ENCODE measurements around the gene PTPRN2. TPM values are rescaled to one million over a fixed set of nuclear protein-coding genes. Genes with fewer than 3 reads are reported as not detected.
A peak's percentile ranks its signal among the peaks of the same experiment; 100 is the strongest.

PTPRN2 gene
- total and polyA plus RNA-seq, 3 experiments from 2014 or later: 0.33 to 1.2 (median 0.42) TPM

- no peaks in the 10 kb centered on the region for H3K36me3 Mint-ChIP-seq
- ChIA-PET POLR2A (interaction anchor here (0.7 to 0.9 kb wide), 2 partner anchors 14 to 22 kb away, joined by 3 to 4 read pairs; no protein-coding TSS in a partner anchor), CTCF (interaction anchor here (1.6 kb wide), 2 partner anchors 8 to 110 kb away, joined by 3 to 5 read pairs; no protein-coding TSS in a partner anchor)
- no peaks in the 10 kb centered on the region for H3K27me3 ChIP-seq (ENCODE audit: insufficient read depth, low read length, poor library complexity, severe bottlenecking)
- H3K9me3 ChIP-seq (ENCODE audit: low read length): no peaks in the 10 kb centered on the region
- no peaks in the 10 kb centered on the region for H3K36me3 ChIP-seq (ENCODE audit: insufficient read depth, low read length)
- H3K9me3 Mint-ChIP-seq: peaks cover 0 to 2% (median 0%) of the 10 kb centered on the region in 5 donors
- peak overlapping the region in 6 of 7 donors; percentile 41 to 93 (median 67) for H3K4me3 Mint-ChIP-seq
- H3K4me1 Mint-ChIP-seq: peaks cover 11 to 17% (median 13%) of the 10 kb centered on the region in 3 donors
- no peak overlapping the region for H3K27ac ChIP-seq (ENCODE audit: low read depth, low read length)
- no peaks in the 10 kb centered on the region for H3K27me3 Mint-ChIP-seq
- peak overlapping the region; percentile 71 for H3K4me3 ChIP-seq (ENCODE audit: low read length)
- H3K27ac Mint-ChIP-seq: peak overlapping the region in 2 of 8 donors; percentile 8 to 32
- peaks cover 6% of the 10 kb centered on the region for H3K4me1 ChIP-seq (ENCODE audit: insufficient read depth, low read length)
- no peak for DNase-seq
These were observed 973.9 kb downstream of the PTPRN2 start for GRCh38 chr7:157613575-157614322.

GRCh38 chr7:157612664-157613561 lies 974.7 kb downstream of the PTPRN2 start:
- ChIA-PET CTCF (interaction anchor here (1.1 to 1.6 kb wide), 5 partner anchors 9 to 218 kb away, joined by 3 to 5 read pairs (median 3); no protein-coding TSS in a partner anchor), POLR2A (interaction anchor here (0.9 kb wide), 1 partner anchor 13 kb away, joined by 3 read pairs; no protein-coding TSS in a partner anchor)
- DNase-seq: peak; percentile 35 to 81 (median 70)
- no peaks in the 10 kb centered on the region for H3K27me3 Mint-ChIP-seq
- Histone ChIP-seq H3K9me3 (ENCODE audit: low read length) (no peaks in the 10 kb centered on the region), H3K27me3 (ENCODE audit: insufficient read depth, low read length, poor library complexity, severe bottlenecking) (no peaks in the 10 kb centered on the region), H3K4me1 (ENCODE audit: insufficient read depth, low read length) (peaks cover 6% of the 10 kb centered on the region), H3K4me3 (ENCODE audit: low read length) (peak overlapping the region; percentile 71), H3K36me3 (ENCODE audit: insufficient read depth, low read length) (no peaks in the 10 kb centered on the region), H3K27ac (ENCODE audit: low read depth, low read length) (peak overlapping the region; percentile 12)
- peak overlapping the region; percentile 83 to 93 (median 87) for H3K4me3 Mint-ChIP-seq
- no peaks in the 10 kb centered on the region for H3K36me3 Mint-ChIP-seq
- H3K9me3 Mint-ChIP-seq: peaks cover 0 to 2% (median 0%) of the 10 kb centered on the region in 5 donors
- peaks cover 11 to 17% (median 13%) of the 10 kb centered on the region in 3 donors for H3K4me1 Mint-ChIP-seq
- H3K27ac Mint-ChIP-seq: peak overlapping the region; percentile 33 to 93 (median 78)

GRCh38 chr7:157612009-157612663 lies 975.5 kb downstream of the PTPRN2 start:
- H3K4me3 Mint-ChIP-seq: peak overlapping the region; percentile 83 to 93 (median 87)
- DNase-seq: no peak
- no peak overlapping the region for H3K27ac ChIP-seq (ENCODE audit: low read depth, low read length)
- H3K9me3 ChIP-seq (ENCODE audit: low read length): no peaks in the 10 kb centered on the region
- H3K4me3 ChIP-seq (ENCODE audit: low read length): peak overlapping the region; percentile 71
- H3K4me1 Mint-ChIP-seq: peaks cover 11 to 17% (median 13%) of the 10 kb centered on the region in 3 donors
- no peaks in the 10 kb centered on the region for H3K27me3 Mint-ChIP-seq
- H3K9me3 Mint-ChIP-seq: peaks cover 0 to 2% (median 0%) of the 10 kb centered on the region in 5 donors
- H3K27ac Mint-ChIP-seq: peak overlapping the region; percentile 64 to 93 (median 79)
- CTCF ChIA-PET: interaction anchor here (1.1 to 1.6 kb wide), 4 partner anchors 10 to 217 kb away, joined by 3 to 5 read pairs (median 3); no protein-coding TSS in a partner anchor
- POLR2A ChIA-PET: no interaction called here
- no peaks in the 10 kb centered on the region for H3K36me3 Mint-ChIP-seq
- no peaks in the 10 kb centered on the region for H3K36me3 ChIP-seq (ENCODE audit: insufficient read depth, low read length)
- no peaks in the 10 kb centered on the region for H3K27me3 ChIP-seq (ENCODE audit: insufficient read depth, low read length, poor library complexity, severe bottlenecking)
- peaks cover 6% of the 10 kb centered on the region for H3K4me1 ChIP-seq (ENCODE audit: insufficient read depth, low read length)

- Mint-ChIP-seq H3K27me3 (no peaks in the 10 kb centered on the region), H3K4me1 (peaks cover 11 to 17% (median 13%) of the 10 kb centered on the region in 3 donors), H3K36me3 (no peaks in the 10 kb centered on the region), H3K9me3 (peaks cover 0 to 2% (median 0%) of the 10 kb centered on the region in 5 donors), H3K4me3 (peak overlapping the region; percentile 17 to 83 (median 62)), H3K27ac (peak overlapping the region in 3 of 8 donors; percentile 29 to 38 (median 32))
- Histone ChIP-seq H3K27me3 (ENCODE audit: insufficient read depth, low read length, poor library complexity, severe bottlenecking) (no peaks in the 10 kb centered on the region), H3K36me3 (ENCODE audit: insufficient read depth, low read length) (no peaks in the 10 kb centered on the region), H3K27ac (ENCODE audit: low read depth, low read length) (no peak overlapping the region), H3K4me3 (ENCODE audit: low read length) (no peak overlapping the region), H3K9me3 (ENCODE audit: low read length) (no peaks in the 10 kb centered on the region), H3K4me1 (ENCODE audit: insufficient read depth, low read length) (peaks cover 6% of the 10 kb centered on the region)
- DNase-seq: no peak
- CTCF ChIA-PET: no interaction called here
- POLR2A ChIA-PET: no interaction called here
These were observed 976.3 kb downstream of the PTPRN2 start for GRCh38 chr7:157611341-157611740.

- Histone ChIP-seq H3K9me3 (ENCODE audit: low read length) (no peaks in the 10 kb centered on the region), H3K36me3 (ENCODE audit: insufficient read depth, low read length) (no peaks in the 10 kb centered on the region), H3K27me3 (ENCODE audit: insufficient read depth, low read length, poor library complexity, severe bottlenecking) (no peaks in the 10 kb centered on the region), H3K27ac (ENCODE audit: low read depth, low read length) (no peak overlapping the region), H3K4me3 (ENCODE audit: low read length) (no peak overlapping the region), H3K4me1 (ENCODE audit: insufficient read depth, low read length) (peaks cover 6% of the 10 kb centered on the region)
- ChIA-PET POLR2A (no interaction called here), CTCF (no interaction called here)
- DNase-seq: no peak
- Mint-ChIP-seq H3K4me3 (peak overlapping the region in 5 of 7 donors; percentile 17 to 83 (median 71)), H3K4me1 (peaks cover 11 to 17% (median 13%) of the 10 kb centered on the region in 3 donors), H3K9me3 (peaks cover 0 to 2% (median 0%) of the 10 kb centered on the region in 5 donors), H3K27ac (peak overlapping the region in 2 of 8 donors; percentile 22 to 29), H3K27me3 (no peaks in the 10 kb centered on the region), H3K36me3 (no peaks in the 10 kb centered on the region)
These were observed 976.8 kb downstream of the PTPRN2 start for GRCh38 chr7:157610671-157611295.

GRCh38 chr7:157609932-157610640 lies 977.5 kb downstream of the PTPRN2 start:
- peaks cover 0 to 2% (median 0%) of the 10 kb centered on the region in 5 donors for H3K9me3 Mint-ChIP-seq
- H3K27ac ChIP-seq (ENCODE audit: low read depth, low read length): no peak overlapping the region
- H3K9me3 ChIP-seq (ENCODE audit: low read length): no peaks in the 10 kb centered on the region
- H3K27me3 Mint-ChIP-seq: no peaks in the 10 kb centered on the region
- peak overlapping the region in 1 of 7 donors; percentile 3 for H3K4me3 Mint-ChIP-seq
- POLR2A ChIA-PET: no interaction called here
- H3K36me3 ChIP-seq (ENCODE audit: insufficient read depth, low read length): no peaks in the 10 kb centered on the region
- no peak for DNase-seq
- no peaks in the 10 kb centered on the region for H3K36me3 Mint-ChIP-seq
- H3K27ac Mint-ChIP-seq: peak overlapping the region in 1 of 8 donors; percentile 29
- H3K4me1 ChIP-seq (ENCODE audit: insufficient read depth, low read length): peaks cover 6% of the 10 kb centered on the region
- H3K27me3 ChIP-seq (ENCODE audit: insufficient read depth, low read length, poor library complexity, severe bottlenecking): no peaks in the 10 kb centered on the region
- peaks cover 11 to 17% (median 13%) of the 10 kb centered on the region in 3 donors for H3K4me1 Mint-ChIP-seq
- CTCF ChIA-PET: no interaction called here
- no peak overlapping the region for H3K4me3 ChIP-seq (ENCODE audit: low read length)

- DNase-seq: no peak
- no peak overlapping the region for H3K4me3 ChIP-seq (ENCODE audit: low read length)
- H3K27ac Mint-ChIP-seq: peak overlapping the region in 1 of 8 donors; percentile 23
- no peaks in the 10 kb centered on the region for H3K9me3 ChIP-seq (ENCODE audit: low read length)
- peak overlapping the region in 2 of 7 donors; percentile 3 to 29 for H3K4me3 Mint-ChIP-seq
- no peaks in the 10 kb centered on the region for H3K36me3 Mint-ChIP-seq
- peaks cover 6% of the 10 kb centered on the region for H3K4me1 ChIP-seq (ENCODE audit: insufficient read depth, low read length)
- POLR2A ChIA-PET: no interaction called here
- no peaks in the 10 kb centered on the region for H3K27me3 ChIP-seq (ENCODE audit: insufficient read depth, low read length, poor library complexity, severe bottlenecking)
- peaks cover 0 to 2% of the 10 kb centered on the region in 2 donors for H3K27me3 Mint-ChIP-seq
- CTCF ChIA-PET: no interaction called here
- H3K4me1 Mint-ChIP-seq: peaks cover 11 to 16% (median 13%) of the 10 kb centered on the region in 3 donors
- H3K27ac ChIP-seq (ENCODE audit: low read depth, low read length): no peak overlapping the region
- H3K9me3 Mint-ChIP-seq: peaks cover 0 to 2% (median 0%) of the 10 kb centered on the region in 5 donors
- no peaks in the 10 kb centered on the region for H3K36me3 ChIP-seq (ENCODE audit: insufficient read depth, low read length)
These were observed 978.1 kb downstream of the PTPRN2 start for GRCh38 chr7:157609516-157609915.

All from CD8-positive, alpha-beta memory T cell (primary cell).